Neural progenitor cell (in vitro differentiated cells): ENCODE measurements around the gene ZNF823.

Experiments used
- CTCF ChIP-seq: fragments of 200-600 bp; sonication (generic); IDR thresholded peaks from 2 replicates; pipeline ENCODE4 v1.5.1; 2017; ENCODE audit warnings: antibody characterized with exemption, mild to moderate bottlenecking
- EZH2 ChIP-seq: fragments of 200-600 bp; sonication (generic); IDR thresholded peaks from 2 replicates; pipeline ENCODE4 v1.6.1; 2017; ENCODE audit warnings: antibody characterized with exemption, mild to moderate bottlenecking, moderate library complexity

- TF ChIP-seq CTCF = no peak
- TF ChIP-seq EZH2 = peak; percentile 44
Observed at GRCh38 chr19:11766597-11767591, 28.1 kb upstream of the ZNF823 start, which contains the start of gene ZNF441.
